ENCODE measurements around the gene HTR3B.
"Not testable (repeated sequence)": the region's sequence is repeated elsewhere in the genome, so short reads cannot be mapped to it uniquely, and the experiment has no call there.

The HTR3B gene, protein sequence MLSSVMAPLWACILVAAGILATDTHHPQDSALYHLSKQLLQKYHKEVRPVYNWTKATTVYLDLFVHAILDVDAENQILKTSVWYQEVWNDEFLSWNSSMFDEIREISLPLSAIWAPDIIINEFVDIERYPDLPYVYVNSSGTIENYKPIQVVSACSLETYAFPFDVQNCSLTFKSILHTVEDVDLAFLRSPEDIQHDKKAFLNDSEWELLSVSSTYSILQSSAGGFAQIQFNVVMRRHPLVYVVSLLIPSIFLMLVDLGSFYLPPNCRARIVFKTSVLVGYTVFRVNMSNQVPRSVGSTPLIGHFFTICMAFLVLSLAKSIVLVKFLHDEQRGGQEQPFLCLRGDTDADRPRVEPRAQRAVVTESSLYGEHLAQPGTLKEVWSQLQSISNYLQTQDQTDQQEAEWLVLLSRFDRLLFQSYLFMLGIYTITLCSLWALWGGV

DNA sequence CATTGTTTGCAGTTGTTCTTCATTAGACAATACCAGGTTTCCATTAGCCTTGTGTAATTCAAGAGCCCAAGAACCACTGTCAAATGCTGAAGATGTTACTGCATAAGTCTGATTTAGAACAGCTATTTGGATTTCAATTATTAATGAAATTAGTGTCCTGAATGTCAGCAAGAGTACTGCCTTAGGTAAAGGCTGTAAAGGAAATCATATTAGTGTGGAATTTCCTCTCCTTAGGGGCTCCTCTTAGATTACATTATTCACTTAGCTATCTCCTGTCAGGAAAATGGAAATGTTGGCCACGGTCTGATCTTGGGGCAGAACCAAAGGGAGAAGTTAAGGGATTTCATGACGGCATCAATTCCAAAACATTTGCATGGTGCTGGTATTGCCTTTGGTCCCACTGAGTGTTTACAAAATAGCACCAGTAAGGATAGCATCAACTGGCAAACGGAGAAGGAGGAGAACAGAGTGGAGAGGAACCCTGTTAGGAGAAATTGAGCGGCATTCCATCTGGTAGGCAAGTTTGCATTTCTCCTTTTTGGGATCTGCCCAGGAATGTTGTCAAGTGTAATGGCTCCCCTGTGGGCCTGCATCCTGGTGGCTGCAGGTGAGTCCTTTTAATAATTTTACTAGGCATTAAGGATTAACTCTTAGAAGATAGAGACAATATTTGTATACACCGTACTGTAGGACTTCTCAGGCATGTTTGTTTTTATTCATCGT lies at the start of gene HTR3B:
HTR3B (plus strand) TSS at position 418 of the 723 bp plus-strand sequence; CDS start at position 556, 138 bp downstream.
- no peak for DNase-seq (ENCODE audit: low spot score)
- FAIRE-seq: peak; percentile 5

DNA sequence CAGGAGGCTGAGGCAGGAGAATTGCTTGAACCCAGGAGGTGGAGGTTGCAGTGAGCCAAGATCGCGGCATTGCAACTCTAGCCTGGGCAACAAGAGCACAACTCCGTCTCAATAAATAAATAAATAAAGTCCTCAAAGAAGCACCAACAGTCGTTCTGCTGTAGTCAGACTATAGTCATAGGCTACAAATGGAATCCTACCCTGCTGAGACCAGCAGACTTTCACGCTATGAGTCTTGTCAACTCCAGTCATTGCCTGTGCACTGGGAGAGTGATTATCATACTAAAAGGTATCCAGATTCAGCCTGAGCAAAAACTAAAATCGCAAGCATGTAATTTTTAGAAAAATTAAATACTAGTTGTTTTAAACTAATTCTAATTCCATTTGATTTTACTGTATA lies 48.8 kb upstream of the HTR3B start:
- DNase-seq (ENCODE audit: low spot score) (no peak), FAIRE-seq (no peak)

DNA sequence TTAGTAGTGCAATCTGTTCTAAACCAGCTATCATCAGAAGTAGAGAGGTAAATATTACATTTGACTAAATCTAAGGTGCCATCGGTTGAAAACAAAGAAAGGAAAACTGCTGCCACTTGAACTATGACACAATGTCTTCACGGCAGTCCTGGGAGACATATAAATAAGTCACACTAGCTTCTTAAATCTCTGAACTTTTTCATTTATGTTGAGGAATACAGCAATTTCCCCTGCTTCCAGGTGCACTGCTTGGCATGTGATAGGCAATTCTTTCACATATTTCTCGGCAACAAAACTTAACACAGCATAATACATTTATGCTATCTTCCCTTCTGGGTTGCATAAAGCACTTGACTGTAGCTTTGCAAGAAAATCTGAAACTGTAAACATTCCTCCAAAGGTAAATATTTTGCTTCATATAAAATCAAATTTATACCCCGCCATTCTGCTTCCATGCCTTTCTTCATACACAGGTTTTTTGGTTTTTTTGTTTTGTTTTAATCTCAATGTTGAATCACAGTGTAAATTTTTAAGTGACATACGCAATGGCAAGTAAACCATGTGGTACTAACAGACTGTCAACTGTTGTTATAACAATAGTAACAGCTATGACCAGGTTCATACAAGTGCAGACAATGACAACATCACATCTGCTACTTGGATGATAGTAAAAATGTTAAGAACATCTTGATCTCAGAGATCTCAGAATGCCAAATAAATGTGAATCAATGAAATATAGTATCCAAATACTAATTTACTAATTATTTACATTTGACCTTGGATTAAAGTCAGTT lies 47.4 kb upstream of the HTR3B start:
- FAIRE-seq (no peak), DNase-seq (ENCODE audit: low spot score) (no peak)

DNA sequence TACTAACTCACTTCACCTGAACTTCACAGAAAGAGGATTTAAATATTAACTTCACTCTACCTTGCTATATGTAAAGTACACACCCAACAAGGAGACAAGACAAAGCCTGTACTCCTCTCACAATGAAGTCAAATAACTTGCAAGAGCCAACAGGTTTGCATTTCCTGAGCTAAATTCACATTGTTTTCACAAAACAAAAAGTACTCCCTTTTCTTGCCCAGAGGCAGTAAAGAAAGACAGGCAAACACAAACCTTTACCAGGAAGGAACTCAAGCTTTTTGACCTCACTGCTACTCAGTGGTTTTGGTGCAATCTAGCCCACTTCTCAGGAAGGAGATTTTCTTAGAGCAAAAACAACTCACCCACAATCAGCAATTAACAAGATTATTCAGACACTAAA lies 44.9 kb upstream of the HTR3B start:
- no peak for FAIRE-seq
- no peak for DNase-seq (ENCODE audit: low spot score)

DNA sequence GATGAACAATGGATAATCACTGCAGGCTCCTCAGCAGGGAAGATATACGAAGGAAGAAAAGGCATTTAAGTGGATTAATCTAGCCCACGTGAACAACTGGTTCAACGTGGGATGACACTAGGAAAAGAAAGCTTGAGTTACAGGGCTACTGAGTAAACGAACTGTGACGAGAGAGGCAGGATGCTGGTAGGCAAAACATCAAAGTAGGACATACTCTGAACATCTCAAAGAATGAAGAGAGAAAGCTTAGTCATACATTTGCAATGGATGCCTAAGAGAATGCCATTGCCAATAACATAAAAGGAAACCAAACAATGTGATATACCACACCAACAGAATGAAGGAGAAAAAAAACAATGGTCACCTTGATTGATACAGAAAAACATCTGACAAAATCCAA lies 42.2 kb upstream of the HTR3B start:
- DNase-seq (ENCODE audit: low spot score) (peak; percentile 13), FAIRE-seq (no peak)

DNA sequence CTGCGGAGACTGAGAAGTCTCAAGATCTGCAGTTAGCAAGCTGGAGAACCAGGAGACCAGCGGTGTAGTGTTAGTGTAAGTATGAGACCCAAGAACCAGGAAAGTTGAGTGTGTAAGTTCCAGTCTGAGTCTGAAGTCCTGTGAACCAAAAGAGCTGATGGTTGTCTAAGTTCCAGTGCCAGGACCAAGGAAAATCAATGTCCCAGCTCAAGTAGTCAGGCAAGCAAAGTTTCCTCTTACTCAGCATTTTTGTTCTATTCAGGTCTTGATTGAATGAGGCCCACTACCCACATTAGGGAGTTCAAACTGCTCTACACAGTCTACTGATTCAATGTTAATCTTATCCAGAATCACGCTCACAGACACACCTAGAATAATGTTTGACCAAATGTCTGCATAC lies 40.2 kb upstream of the HTR3B start:
- no peak for DNase-seq (ENCODE audit: low spot score)
- FAIRE-seq: no peak

DNA sequence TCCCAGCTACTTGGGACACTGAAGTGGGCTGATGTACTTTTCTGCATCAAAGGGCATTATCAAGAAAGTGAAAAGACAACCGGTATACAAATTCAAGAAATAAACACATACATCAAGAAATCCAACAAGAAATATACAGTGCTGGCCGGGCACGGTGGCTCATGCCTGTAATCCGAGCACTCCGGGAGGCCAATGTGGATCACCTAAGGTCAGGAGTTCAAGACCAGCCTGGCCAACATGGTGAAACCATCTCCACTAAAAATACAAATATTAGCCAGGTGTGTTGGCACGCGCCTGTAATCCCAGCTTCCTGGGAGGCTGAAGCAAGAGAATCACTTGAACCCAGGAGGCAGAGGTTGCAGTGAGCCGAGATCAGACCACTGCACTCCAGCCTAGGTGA lies 38.7 kb upstream of the HTR3B start:
- DNase-seq (ENCODE audit: low spot score) (no peak), FAIRE-seq (no peak)

DNA sequence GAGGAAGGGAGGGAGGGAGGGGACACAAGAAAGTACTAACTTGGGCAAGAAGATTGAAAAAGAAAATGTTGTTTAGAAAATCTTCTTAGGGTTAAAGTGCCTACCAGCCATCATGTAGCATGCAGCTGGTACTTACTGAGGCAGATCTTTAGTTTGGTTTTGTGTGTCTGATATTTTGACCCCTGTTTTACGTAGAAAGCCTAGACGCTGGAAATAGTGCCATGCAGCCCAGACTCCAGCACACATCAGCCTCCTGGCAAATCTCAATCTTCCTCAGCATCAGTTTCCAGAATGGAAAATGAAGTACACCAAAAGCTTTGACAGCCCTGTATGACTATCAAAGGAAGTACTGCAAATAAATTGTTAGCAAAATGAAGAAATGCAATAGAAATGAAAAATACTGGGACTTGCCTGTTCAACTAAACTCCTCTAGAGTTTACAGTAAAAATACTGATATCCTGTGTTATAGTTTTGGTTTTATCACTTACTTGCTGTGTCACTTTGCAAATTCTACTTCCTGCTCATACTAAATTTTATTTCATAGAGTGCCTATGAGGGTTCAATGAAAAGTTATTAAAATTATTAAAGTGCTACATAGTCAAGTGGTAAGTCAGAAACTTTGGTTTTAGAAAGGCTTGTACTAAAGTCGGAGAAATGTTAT lies 36.6 kb upstream of the HTR3B start:
- DNase-seq (ENCODE audit: low spot score) (no peak), FAIRE-seq (no peak)

DNA sequence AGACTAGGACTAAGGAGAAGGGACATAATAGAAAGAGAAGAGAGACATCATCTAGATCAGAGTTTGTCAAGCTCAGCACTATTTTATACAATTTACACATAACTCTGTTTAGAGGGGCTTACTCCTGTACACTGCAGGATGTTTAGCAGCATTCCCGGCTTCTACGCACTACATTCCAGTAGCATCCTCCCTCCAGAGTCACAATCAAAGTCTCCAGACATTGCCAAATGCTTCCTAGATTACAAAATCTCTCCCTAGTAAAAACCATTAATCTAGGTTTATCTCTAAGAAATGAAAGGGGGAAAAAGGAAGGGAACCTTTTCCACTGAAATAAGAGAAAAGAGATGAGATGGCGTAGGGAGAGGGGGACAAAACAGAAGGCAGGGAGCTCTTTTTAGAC lies 33.3 kb upstream of the HTR3B start:
- no peak for FAIRE-seq
- DNase-seq (ENCODE audit: low spot score): no peak

DNA sequence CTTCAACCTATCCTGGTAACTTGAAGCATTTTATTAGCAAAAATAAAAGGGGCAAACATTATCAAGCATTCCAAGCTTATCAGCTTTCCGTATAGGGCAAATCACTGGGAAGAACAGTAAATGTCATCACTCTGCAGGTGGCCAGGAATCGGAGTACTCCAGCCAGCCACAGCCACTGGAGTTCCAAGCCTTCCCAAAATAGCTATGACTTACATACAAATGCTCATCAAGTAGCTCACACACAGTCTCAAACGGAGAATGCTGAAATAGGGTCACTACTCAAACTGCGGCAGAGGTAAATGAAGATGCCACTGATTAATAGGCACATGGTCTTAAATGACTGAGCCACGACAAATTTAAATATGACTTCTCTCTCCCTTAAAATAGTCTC lies 31.4 kb upstream of the HTR3B start:
- DNase-seq (ENCODE audit: low spot score): no peak
- no peak for FAIRE-seq

DNA sequence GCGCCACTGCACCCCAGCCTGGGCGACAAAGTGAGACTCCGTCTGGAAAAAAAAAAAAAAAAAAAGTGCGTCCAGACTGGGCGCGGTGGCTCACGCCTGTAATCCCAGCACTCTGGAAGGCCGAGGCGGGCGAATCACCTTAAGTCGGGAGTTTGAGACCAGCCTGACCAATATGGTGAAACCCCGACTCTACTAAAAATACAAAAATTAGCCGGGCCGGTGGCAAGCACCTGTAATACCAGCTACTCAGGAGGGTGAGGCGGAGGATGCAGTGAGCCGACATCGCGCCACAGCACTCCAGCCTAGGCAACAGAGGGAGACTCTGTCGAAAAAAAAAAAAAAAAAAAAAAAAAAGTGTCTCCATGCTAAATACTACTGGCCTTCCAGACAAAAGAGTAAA lies 30.5 kb upstream of the HTR3B start:
- FAIRE-seq (no peak), DNase-seq (ENCODE audit: low spot score) (no peak)

DNA sequence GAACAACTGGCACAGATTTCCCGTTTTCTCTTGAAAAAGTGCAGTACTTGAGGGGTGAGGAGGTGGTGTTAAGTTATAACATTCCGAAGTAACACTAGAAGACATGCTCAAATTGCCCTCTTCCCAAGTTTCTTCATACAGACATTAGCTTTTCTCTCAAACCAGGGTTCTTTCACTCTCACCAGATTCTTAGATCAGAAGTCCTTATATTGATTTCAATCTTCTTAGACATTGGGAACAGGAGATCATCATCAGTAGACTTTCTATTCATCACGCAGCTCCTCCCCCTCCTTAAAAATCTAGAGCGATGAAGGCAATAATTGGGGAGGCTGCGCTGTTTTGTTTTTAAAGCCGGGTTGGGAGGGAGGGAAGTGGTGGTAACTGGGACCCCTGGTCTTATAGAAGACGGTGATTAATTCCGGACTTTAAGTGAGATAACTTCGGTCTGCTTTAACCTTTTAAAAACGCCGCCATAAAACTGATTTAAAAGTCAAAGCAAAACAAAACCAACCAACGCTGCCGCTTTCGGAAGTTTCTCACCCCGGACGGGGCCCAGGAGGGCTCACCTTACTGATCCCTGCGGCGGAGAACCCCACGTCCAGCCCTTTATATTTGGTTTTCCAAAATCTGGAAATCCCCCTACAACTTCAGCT lies 29.9 kb upstream of the HTR3B start:
- DNase-seq (ENCODE audit: low spot score): peak; percentile 26
- no peak for FAIRE-seq

DNA sequence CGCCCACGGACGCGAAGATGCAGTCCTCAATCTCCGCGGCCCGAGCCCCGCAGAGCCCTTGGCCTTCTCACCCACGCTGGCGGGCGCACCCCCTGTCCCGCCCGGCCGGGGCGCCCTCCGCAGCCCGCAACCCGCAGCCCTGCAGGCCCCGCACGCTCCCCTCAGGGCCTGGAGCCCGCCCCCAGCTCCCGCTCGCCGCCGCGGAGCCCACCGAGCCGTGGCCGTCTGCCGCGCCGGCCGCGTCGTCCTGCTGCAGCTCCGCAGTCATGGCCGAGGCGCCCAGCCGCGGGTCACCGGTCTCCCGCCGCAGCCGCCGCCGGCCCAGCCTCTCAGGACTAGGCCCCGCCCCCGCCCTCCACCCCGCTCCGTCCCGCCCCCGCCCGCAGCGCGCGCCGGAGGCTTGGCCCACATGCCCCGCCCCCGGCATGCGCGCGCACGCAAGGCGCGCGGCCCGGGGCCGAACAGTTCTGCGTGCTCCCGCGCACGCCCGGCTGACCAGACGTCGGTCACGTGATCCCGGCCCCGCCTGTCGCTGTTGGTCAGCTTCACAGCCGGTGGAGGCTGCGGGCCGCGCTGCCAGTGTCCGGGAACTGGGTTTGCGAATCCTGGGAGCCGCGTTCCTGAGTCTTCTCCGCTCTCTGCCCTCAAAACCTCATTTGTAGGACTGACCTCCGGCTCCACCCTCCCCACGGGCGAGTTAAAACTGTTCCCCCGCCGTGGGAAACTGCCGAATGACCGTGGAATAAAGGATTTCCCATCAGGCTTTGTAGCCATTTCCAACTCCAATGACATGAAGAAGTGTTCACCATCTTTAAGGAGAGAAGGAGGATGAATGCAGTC lies 29.1 kb upstream of the HTR3B start, which contains the start of gene USP28:
USP28 (minus strand) TSS at position 339 of the 840 bp plus-strand sequence; CDS start at position 268, 71 bp downstream.
- FAIRE-seq (peak; percentile 91), DNase-seq (ENCODE audit: low spot score) (peak; percentile 99)

DNA sequence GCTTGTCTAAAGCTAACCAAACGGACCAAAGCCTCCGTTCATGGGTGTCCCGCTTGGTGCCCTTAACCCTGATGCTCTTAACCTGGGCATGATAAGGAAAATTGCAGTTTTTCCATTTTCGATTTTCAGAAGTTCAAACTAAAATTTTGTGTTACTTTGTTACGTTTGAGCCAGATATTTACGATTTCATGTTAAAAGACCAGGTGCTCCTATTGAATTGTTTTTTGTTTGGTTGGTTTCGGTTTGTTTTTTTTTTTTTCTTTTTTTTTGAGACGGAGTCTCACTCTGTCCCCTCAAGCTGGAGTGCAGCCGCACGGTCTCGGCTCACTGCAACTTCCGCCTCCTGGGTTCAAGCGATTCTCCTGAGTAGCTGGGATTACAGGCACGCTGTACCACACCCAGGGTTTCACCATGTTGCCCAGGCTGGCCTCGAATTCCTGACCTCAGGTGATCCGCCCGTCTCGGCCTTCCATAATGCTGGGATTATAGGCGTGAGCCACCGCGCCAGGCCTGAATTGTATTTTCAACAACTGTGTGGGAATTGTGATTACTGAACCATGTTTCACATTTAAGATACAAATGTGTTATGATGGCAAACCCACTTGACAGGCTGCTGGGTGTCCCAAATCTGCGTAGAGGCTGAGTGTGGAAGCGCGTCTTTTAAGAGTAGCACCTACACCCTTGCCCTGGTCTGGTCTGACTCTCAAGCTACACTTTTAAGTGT lies 28.4 kb upstream of the HTR3B start:
- DNase-seq (ENCODE audit: low spot score): no peak
- no peak for FAIRE-seq

DNA sequence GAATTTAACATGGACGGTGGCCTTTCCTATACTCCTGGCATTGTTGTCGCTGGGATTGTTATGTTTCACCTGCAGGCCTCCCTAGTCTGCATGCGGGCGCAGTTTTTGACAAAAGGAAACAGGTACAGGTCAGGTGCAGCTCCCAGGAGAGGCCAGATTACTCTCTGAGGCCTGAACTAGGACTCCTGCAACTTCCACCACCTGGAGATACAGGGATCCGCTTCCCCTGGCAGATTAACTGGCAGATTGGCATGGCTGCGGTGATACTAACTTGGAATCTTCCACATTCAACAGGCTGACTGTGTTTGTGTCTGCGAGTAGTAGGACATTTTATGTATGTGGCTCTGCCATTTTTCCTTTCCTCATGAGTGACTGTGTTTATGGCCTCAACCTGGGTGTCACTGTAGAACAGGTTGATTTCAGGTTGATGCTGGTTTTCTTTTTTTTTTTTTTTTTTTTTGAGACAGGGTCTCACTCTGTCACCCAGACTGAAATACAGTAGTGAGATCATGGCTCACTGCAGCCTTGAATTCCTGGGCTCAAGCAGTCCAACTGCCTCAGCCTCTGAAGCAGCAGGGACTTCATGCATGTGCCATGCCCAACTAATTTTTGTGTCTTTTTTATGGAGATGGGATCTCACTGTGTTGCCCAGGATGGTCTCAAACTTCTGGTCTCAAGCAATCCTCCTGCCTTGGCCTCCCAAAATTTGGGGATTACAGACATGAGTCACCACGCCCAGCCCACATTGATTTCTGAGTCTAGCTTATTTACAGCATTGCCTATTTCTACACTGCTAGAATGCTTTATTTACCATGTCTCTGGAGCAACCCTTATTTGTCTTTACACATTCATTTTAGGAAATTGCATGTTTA lies 27.6 kb upstream of the HTR3B start:
- FAIRE-seq: no peak

DNA sequence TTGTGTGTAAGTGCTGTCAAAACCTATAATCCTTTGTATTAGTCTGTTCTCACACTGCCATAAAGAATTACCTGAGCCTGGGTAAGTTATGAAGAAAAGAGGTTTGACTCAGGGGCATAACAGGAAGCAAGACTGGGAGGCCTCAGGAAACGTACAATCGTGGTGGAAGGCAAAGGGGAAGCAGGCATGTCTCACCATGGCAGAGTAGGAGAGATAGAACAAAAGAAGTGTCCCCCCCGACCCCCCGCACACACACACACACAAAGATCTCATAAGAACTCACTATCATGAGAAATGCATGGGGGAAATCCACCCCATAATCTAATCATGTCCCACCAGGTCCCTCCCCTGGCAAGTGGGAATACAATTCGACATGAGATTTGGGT lies 26.9 kb upstream of the HTR3B start:
- DNase-seq (ENCODE audit: low spot score) (no peak), FAIRE-seq (no peak)

More for the DNA sequence above, 27.6 kb upstream of the HTR3B start:
- DNase-seq (ENCODE audit: low spot score): no peak

DNA sequence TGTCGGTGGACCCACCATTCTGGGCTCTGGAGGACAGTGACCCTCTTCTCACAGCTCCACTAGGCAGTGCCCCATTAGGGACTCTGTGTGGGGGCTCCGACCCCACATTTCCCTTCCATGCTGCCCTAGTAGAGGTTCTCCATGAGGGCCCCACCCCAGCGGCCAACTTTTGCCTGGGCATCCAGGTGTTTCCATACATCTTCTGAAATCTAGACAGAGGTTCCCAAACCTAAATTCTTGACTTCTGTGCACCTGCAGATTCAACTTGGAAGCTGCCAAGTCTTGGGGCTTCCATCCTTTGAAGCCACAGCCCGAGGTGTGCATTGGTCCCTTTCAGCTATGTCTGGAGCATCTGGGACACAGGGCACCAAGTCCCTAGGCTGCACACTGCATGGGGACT lies 25.1 kb upstream of the HTR3B start:
- not testable (repeated sequence) for DNase-seq (ENCODE audit: low spot score); FAIRE-seq

DNA sequence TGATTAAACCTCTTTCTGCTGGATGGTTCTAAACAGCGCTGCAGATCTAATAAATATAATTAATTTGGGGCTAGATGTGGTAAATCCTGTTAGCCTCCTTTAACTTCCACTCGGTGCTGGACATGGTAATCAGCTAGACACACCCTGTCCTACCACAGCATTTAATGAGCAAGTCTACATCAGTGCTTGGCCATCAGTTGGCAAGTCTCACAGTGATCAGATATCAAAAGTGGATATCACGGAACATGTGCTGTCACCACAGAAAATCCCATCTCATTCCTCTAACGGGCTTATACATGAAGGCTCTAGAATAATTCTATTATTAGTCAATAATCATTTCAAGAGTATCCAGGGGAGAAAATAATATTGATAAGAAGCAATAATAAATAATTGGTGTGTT lies 23.6 kb upstream of the HTR3B start:
- DNase-seq (ENCODE audit: low spot score): no peak
- FAIRE-seq: no peak
